CD14-positive monocyte (primary cell): Measurements from ENCODE around the gene OPN1LW. TPM values are rescaled to one million over a fixed set of nuclear protein-coding genes. Genes with fewer than 3 reads are reported as not detected.
A peak's percentile ranks its signal among the peaks of the same experiment; 100 is the strongest.

Source experiments
- DNase-seq, 3 donors: peaks; one replicate each; pipeline ENCODE4 v3.0.0-alpha.2; 2011 to 2022
- H2AFZ ChIP-seq: 2 replicates; pipeline ENCODE4 v1.6.0; 2012; ENCODE audit warnings: mild to moderate bottlenecking, low read depth, low read length, inconsistent platforms; ENCODE audit not compliant: insufficient read depth, poor library complexity, severe bottlenecking
- H3K27ac ChIP-seq, 2 donors: 1 replicate in 1 of 2; 2 replicates in 1 of 2; pipeline ENCODE4 v1.5.1; 2012 to 2013; ENCODE audit warnings: low read length in 2 of 2, control low read depth in 1 of 2, inconsistent platforms in 1 of 2, low read depth in 1 of 2, mild to moderate bottlenecking in 1 of 2
- H3K27me3 ChIP-seq, 2 donors: one replicate each; pipeline versions ENCODE4 v1.6.0 to v1.6.1; 2011 to 2013; ENCODE audit warnings: low read length in 2 of 2; ENCODE audit not compliant: control insufficient read depth in 2 of 2, insufficient read depth in 2 of 2
- H3K36me3 ChIP-seq, 2 donors: replicated peaks in 1 of 2; 1 replicate in 1 of 2; 2 replicates in 1 of 2; pipeline versions ENCODE4 v1.5.1 to v1.6.1; 2012 to 2013; ENCODE audit warnings: low read length in 2 of 2, control low read depth in 1 of 2, inconsistent platforms in 1 of 2, mild to moderate bottlenecking in 1 of 2; ENCODE audit not compliant: insufficient read depth in 2 of 2, control insufficient read depth in 1 of 2
- H3K4me1 ChIP-seq, 2 donors: 1 replicate in 1 of 2; 2 replicates in 1 of 2; pipeline versions ENCODE4 v1.5.1 to v1.6.1; 2012 to 2013; ENCODE audit warnings: low read length in 2 of 2, control low read depth in 1 of 2, inconsistent platforms in 1 of 2, mild to moderate bottlenecking in 1 of 2, moderate library complexity in 1 of 2; ENCODE audit not compliant: insufficient read depth in 2 of 2, control insufficient read depth in 1 of 2
- H3K4me2 ChIP-seq: replicated peaks from 2 replicates; pipeline ENCODE3; 2012; ENCODE audit warnings: low read length, moderate library complexity, mild to moderate bottlenecking; ENCODE audit not compliant: poor library complexity, severe bottlenecking; ENCODE audit errors: extremely low read depth
- H3K4me3 ChIP-seq, 3 experiments: fragments of 200-600 bp in 1 of 3; sonication (generic) in 1 of 3; replicated peaks in 1 of 3; 1 replicate in 2 of 3; 2 replicates in 1 of 3; pipeline ENCODE4 v1.5.1; 2011 to 2013; ENCODE audit warnings: low read length in 3 of 3, mild to moderate bottlenecking in 3 of 3, control low read depth in 2 of 3, low read depth in 2 of 3, inconsistent platforms in 1 of 3, moderate library complexity in 1 of 3
- H3K79me2 ChIP-seq: 2 replicates; pipeline ENCODE4 v1.6.0; 2012; ENCODE audit warnings: mild to moderate bottlenecking, control low read depth, inconsistent platforms, low read length, moderate library complexity; ENCODE audit not compliant: insufficient read depth
- H3K9ac ChIP-seq: 2 replicates; pipeline ENCODE4 v1.6.0; 2017; ENCODE audit warnings: low read length, mild to moderate bottlenecking; ENCODE audit not compliant: insufficient read depth, poor library complexity, severe bottlenecking
- H3K9me3 ChIP-seq, 2 donors: replicated peaks in 1 of 2; 1 replicate in 1 of 2; 2 replicates in 1 of 2; pipeline versions ENCODE4 v1.5.1 to v1.6.1; 2012 to 2013; ENCODE audit warnings: low read length in 2 of 2, control low read depth in 1 of 2; ENCODE audit not compliant: control insufficient read depth in 1 of 2, insufficient read depth in 1 of 2
- H4K20me1 ChIP-seq: 2 replicates; pipeline ENCODE4 v1.6.0; 2012; ENCODE audit warnings: mild to moderate bottlenecking, low read length, control low read depth, moderate library complexity; ENCODE audit not compliant: insufficient read depth
- H3K27ac Mint-ChIP-seq, 7 donors: one replicate each; pipeline ENCODE4 v1.8.0; 2020; ENCODE audit warnings: mild to moderate bottlenecking in 7 of 7, mixed read lengths in 7 of 7, moderate library complexity in 6 of 7, inconsistent platforms in 2 of 7
- H3K27me3 Mint-ChIP-seq, 3 donors: one replicate each; pipeline ENCODE4 v1.8.0; 2021 to 2022; ENCODE audit warnings: low read depth in 3 of 3, mild to moderate bottlenecking in 3 of 3, mixed read lengths in 3 of 3, moderate library complexity in 3 of 3, inconsistent platforms in 1 of 3
- H3K36me3 Mint-ChIP-seq, 2 donors: one replicate each; pipeline ENCODE4 v1.8.0; 2020; ENCODE audit warnings: mixed read lengths in 2 of 2, inconsistent platforms in 1 of 2, mild to moderate bottlenecking in 1 of 2
- H3K4me1 Mint-ChIP-seq: one replicate; pipeline ENCODE4 v1.8.0; 2020; ENCODE audit warnings: mild to moderate bottlenecking, mixed read lengths
- H3K4me3 Mint-ChIP-seq, 2 donors: one replicate each; pipeline ENCODE4 v1.8.0; 2020; ENCODE audit warnings: mild to moderate bottlenecking in 2 of 2, mixed read lengths in 2 of 2, moderate library complexity in 1 of 2
- H3K9me3 Mint-ChIP-seq, 7 donors: one replicate each; pipeline ENCODE4 v1.8.0; 2020 to 2022; ENCODE audit warnings: mixed read lengths in 7 of 7, mild to moderate bottlenecking in 6 of 7, moderate library complexity in 6 of 7, inconsistent platforms in 2 of 7
- WGBS: methylation state at CpG from one replicate; pipeline ENCODE4 v1.1.5; 2013; ENCODE audit warnings: missing lambda C conversion rate; ENCODE audit not compliant: insufficient coverage; 5-methylcytosine and 5-hydroxymethylcytosine counted together
- intact Hi-C, 2 donors: fragments of 100-400 bp; cut with micrococcal nuclease; formaldehyde crosslinking; loops; one replicate each; pipeline versions ENCODE4 v1.15.0 to v1.15.1; 2023
- polyA plus RNA-seq, 3 donors: library from polyadenylated mRNA; depleted of rRNA in 1 of 3; unstranded in 2 of 3; stranded (reverse) in 1 of 3; fragments of 300-500 nt in 2 of 3; fragments of >200 nt in 1 of 3; fragmentation: Illumina TruSeq in 2 of 3; gene quantifications; 1 replicate in 2 of 3; 2 replicates in 1 of 3; pipeline ENCODE4 v1.2.3, GENCODE V29; 2012 to 2021
- TF ChIP-seq, protein P1 (sequence below): fragments of 200-600 bp; IDR thresholded peaks from one replicate; pipeline ENCODE4 v1.8.0; 2022; ENCODE audit warnings: antibody characterized with exemption, mild to moderate bottlenecking

OPN1LW gene
- polyA plus RNA-seq, 3 donors = not detected

GRCh38 chrX:154113729-154114128 is 30.3 kb upstream of the OPN1LW start:
- peak overlapping the region; percentile 31 for H2AFZ ChIP-seq

GRCh38 chrX:154114652-154115051 is 29.4 kb upstream of the OPN1LW start:
- no peaks in the 10 kb centered on the region for H3K36me3 Mint-ChIP-seq
- WGBS = 93% methylated on average over 3 of the region's 5 CpGs
- no peak for DNase-seq
- Histone ChIP-seq H3K4me3 (no peak overlapping the region), H3K9me3 (no peaks in the 10 kb centered on the region), H3K9ac (no peak overlapping the region), H3K79me2 (no peaks in the 10 kb centered on the region), H3K4me2 (no peak overlapping the region), H3K36me3 (no peaks in the 10 kb centered on the region), H2AFZ (no peak overlapping the region), H3K27ac (no peak overlapping the region), H3K27me3 (peaks cover 0 to 11% of the 10 kb centered on the region in 2 donors), H3K4me1 (peaks cover 0 to 8% of the 10 kb centered on the region in 2 donors), H4K20me1 (no peaks in the 10 kb centered on the region)
- TF ChIP-seq, protein P1, sequence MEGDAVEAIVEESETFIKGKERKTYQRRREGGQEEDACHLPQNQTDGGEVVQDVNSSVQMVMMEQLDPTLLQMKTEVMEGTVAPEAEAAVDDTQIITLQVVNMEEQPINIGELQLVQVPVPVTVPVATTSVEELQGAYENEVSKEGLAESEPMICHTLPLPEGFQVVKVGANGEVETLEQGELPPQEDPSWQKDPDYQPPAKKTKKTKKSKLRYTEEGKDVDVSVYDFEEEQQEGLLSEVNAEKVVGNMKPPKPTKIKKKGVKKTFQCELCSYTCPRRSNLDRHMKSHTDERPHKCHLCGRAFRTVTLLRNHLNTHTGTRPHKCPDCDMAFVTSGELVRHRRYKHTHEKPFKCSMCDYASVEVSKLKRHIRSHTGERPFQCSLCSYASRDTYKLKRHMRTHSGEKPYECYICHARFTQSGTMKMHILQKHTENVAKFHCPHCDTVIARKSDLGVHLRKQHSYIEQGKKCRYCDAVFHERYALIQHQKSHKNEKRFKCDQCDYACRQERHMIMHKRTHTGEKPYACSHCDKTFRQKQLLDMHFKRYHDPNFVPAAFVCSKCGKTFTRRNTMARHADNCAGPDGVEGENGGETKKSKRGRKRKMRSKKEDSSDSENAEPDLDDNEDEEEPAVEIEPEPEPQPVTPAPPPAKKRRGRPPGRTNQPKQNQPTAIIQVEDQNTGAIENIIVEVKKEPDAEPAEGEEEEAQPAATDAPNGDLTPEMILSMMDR = no peak
- H3K27me3 Mint-ChIP-seq = peaks cover 2 to 19% (median 3%) of the 10 kb centered on the region in 3 donors
- H3K4me3 Mint-ChIP-seq = no peak overlapping the region
- no peak overlapping the region for H3K27ac Mint-ChIP-seq
- peaks cover 6% of the 10 kb centered on the region for H3K4me1 Mint-ChIP-seq
- intact Hi-C loops = no loop called here
- H3K9me3 Mint-ChIP-seq = peaks cover 0 to 16% (median 1%) of the 10 kb centered on the region in 7 donors

More at GRCh38 chrX:154113729-154114128, 30.3 kb upstream of the OPN1LW start:
- Histone ChIP-seq H3K4me3 (no peak overlapping the region), H3K4me1 (peaks cover 0 to 8% of the 10 kb centered on the region in 2 donors), H3K79me2 (no peaks in the 10 kb centered on the region), H3K36me3 (no peaks in the 10 kb centered on the region), H3K9ac (no peak overlapping the region), H3K4me2 (no peak overlapping the region), H3K27me3 (peaks cover 0 to 11% of the 10 kb centered on the region in 2 donors), H3K27ac (no peak overlapping the region), H4K20me1 (no peaks in the 10 kb centered on the region), H3K9me3 (no peaks in the 10 kb centered on the region)
- DNase-seq = no peak
- Mint-ChIP-seq H3K27ac (peak overlapping the region in 2 of 7 donors; percentile 2 to 33), H3K4me1 (peaks cover 6% of the 10 kb centered on the region), H3K9me3 (peaks cover 0 to 13% (median 1%) of the 10 kb centered on the region in 7 donors), H3K4me3 (no peak overlapping the region), H3K36me3 (no peaks in the 10 kb centered on the region), H3K27me3 (peaks cover 0 to 19% (median 3%) of the 10 kb centered on the region in 3 donors)
- WGBS = no CpG with 5 or more reads among the region's 6 CpGs
- intact Hi-C loops = no loop called here
- TF ChIP-seq, protein P1 = no peak
